GM18951 (cell line): ENCODE data around the gene ZNF609.

Experiments
- POLR2A ChIP-seq: IDR thresholded peaks from 4 replicates; pipeline ENCODE4 v1.6.1; 2011; ENCODE audit warnings: mild to moderate bottlenecking; ENCODE audit not compliant: insufficient read length, insufficient read depth; ENCODE audit errors: extremely low read depth
- in situ Hi-C: fragments of 300-500 bp; cut with MboI; formaldehyde crosslinking; loops from one replicate; pipeline ENCODE4 v1.12.0; 2022; ENCODE audit warnings: low sequenced_read_pairs, mixed read lengths, inconsistent platforms; ENCODE audit not compliant: unreplicated experiment

Gene ZNF609

GRCh38 chr15:64501396-64501715 lies 41.0 kb downstream of the ZNF609 start:
- TF ChIP-seq POLR2A, result no peak
- in situ Hi-C loops, result no loop called here

- in situ Hi-C loops, result no loop called here
Observed at GRCh38 chr15:64502151-64502550, 41.8 kb downstream of the ZNF609 start.

GRCh38 chr15:64502551-64502950 lies 42.2 kb downstream of the ZNF609 start:
- TF ChIP-seq POLR2A, result no peak
- in situ Hi-C loops, result no loop called here

More at GRCh38 chr15:64502151-64502550, 41.8 kb downstream of the ZNF609 start:
- TF ChIP-seq POLR2A, result no peak

- in situ Hi-C loops, result no loop called here
- no peak for TF ChIP-seq POLR2A
Observed at GRCh38 chr15:64503197-64503596, 42.8 kb downstream of the ZNF609 start.

GRCh38 chr15:64503640-64504039 lies 43.3 kb downstream of the ZNF609 start:
- TF ChIP-seq POLR2A, result no peak
- in situ Hi-C loops, result no loop called here

- no peak for TF ChIP-seq POLR2A
- in situ Hi-C loops, result no loop called here
Observed at GRCh38 chr15:64507293-64507802, 47.0 kb downstream of the ZNF609 start.

GRCh38 chr15:64507845-64508244 lies 47.5 kb downstream of the ZNF609 start:
- no peak for TF ChIP-seq POLR2A
- in situ Hi-C loops, result no loop called here

- in situ Hi-C loops, result no loop called here
- TF ChIP-seq POLR2A, result no peak
Observed at GRCh38 chr15:64513823-64514222, 53.4 kb downstream of the ZNF609 start.

- TF ChIP-seq POLR2A, result no peak
- in situ Hi-C loops, result no loop called here
Observed at GRCh38 chr15:64515196-64515595, 54.8 kb downstream of the ZNF609 start.

- in situ Hi-C loops, result no loop called here
- no peak for TF ChIP-seq POLR2A
Observed at GRCh38 chr15:64515825-64516224, 55.4 kb downstream of the ZNF609 start.

GRCh38 chr15:64519897-64520296 lies 59.5 kb downstream of the ZNF609 start:
- in situ Hi-C loops, result no loop called here
- no peak for TF ChIP-seq POLR2A

GRCh38 chr15:64521201-64521600 lies 60.8 kb downstream of the ZNF609 start:
- in situ Hi-C loops, result no loop called here
- no peak for TF ChIP-seq POLR2A

GRCh38 chr15:64521726-64522164 lies 61.4 kb downstream of the ZNF609 start:
- in situ Hi-C loops, result no loop called here
- no peak for TF ChIP-seq POLR2A

- TF ChIP-seq POLR2A, result no peak
- in situ Hi-C loops, result no loop called here
Observed at GRCh38 chr15:64522226-64522823, 61.9 kb downstream of the ZNF609 start.

- in situ Hi-C loops, result no loop called here
- no peak for TF ChIP-seq POLR2A
Observed at GRCh38 chr15:64523240-64523639, 62.9 kb downstream of the ZNF609 start.
